HG03442 (cell line): Measurements from ENCODE around the gene SULT1A2.
"Not testable (repeated sequence)": the region's sequence is repeated elsewhere in the genome, so short reads cannot be mapped to it uniquely, and the experiment has no call there.

Source experiments
- ATAC-seq: cut with Tn5 transposase; IDR thresholded peaks from one replicate; pipeline ENCODE4 v1.9.1; 2021; ENCODE audit warnings: mild to moderate bottlenecking, moderate library complexity; ENCODE audit not compliant: unreplicated experiment

Gene SULT1A2

GRCh38 chr16:28609631-28610594 lies 13.1 kb upstream of the SULT1A2 start, which contains the start of gene SULT1A1:
SULT1A1 (minus strand) TSS chr16:28610044; CDS start chr16:28608855, 1,189 bp downstream.
- ATAC-seq = no peak

DNA sequence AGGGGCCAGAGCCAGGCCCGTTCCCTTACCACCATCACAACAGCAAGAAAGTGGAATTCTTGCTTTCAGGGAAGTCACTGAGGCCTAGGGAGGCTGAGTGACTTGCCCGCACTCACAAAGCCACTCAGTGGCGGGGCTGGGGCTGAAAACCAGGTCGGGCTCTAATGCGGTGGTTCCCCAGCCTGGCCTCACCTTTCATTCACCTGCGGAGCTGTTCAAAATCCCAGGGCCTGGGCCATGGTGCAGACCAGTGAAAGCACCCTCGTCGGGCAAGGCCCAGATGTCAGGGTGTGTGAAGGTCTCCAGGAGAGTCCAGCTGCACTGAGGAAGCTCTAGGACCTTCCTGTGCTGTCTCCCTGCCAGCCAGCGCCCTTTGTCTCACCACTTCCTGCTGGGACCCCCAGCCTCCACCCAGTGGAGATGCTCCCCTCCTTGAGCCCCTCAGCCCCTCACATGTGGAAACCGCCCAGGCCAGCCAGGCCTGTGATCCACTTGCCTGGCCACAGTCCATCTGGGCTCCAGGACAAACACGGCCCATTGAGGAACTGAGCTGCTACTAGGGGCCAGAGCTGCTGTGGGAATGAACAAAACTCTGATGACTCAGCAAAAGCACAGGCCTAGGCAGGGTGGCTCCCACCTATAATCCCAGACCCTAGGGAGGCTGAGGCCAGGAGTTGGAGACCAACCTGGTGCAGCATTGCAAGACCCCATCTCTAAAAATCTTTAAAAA lies 12.2 kb upstream of the SULT1A2 start:
- ATAC-seq = not testable (repeated sequence)

DNA sequence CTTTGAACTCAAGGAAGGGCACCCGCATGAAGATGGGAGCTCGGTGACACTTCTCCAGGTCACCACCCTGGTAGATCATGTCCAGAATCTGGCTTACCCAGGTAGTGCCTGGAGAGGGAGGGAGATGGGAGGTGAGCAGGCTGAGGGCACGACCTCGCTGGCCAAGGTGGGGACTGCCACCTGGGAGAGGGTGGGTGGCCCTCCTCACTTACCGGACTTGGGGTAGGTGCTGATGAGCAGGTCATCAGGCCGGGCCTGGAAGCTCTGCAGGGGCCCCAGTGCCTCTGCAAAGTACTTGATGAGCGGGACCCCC lies 11.6 kb upstream of the SULT1A2 start:
- not testable (repeated sequence) for ATAC-seq

- not testable (repeated sequence) for ATAC-seq
Observed at GRCh38 chr16:28607681-28608495, 11.0 kb upstream of the SULT1A2 start.

DNA sequence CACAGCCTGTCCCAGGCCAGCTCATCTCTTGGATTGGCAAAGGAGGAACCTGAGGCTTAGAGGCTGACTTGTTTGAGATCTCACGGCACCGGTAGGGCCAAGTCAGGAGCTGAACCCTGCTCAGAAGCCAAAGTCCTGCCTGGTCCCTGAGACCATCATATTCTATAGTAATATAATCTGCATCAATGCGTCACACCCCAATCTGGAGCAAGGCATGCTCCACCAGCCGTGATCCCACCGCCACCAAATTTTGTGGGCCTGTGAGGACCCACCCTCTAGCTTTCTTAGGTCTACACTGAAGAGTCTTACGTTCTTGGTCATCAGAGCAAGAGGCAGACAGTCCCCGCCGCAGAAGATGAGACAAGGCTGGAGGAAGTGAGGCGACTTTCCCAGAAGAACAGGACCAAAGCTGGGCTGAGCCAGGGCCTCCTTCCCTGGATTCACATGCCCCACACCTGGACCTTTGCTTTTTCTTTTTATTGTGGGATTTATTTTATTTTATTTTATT lies 10.3 kb upstream of the SULT1A2 start:
- ATAC-seq = no peak

DNA sequence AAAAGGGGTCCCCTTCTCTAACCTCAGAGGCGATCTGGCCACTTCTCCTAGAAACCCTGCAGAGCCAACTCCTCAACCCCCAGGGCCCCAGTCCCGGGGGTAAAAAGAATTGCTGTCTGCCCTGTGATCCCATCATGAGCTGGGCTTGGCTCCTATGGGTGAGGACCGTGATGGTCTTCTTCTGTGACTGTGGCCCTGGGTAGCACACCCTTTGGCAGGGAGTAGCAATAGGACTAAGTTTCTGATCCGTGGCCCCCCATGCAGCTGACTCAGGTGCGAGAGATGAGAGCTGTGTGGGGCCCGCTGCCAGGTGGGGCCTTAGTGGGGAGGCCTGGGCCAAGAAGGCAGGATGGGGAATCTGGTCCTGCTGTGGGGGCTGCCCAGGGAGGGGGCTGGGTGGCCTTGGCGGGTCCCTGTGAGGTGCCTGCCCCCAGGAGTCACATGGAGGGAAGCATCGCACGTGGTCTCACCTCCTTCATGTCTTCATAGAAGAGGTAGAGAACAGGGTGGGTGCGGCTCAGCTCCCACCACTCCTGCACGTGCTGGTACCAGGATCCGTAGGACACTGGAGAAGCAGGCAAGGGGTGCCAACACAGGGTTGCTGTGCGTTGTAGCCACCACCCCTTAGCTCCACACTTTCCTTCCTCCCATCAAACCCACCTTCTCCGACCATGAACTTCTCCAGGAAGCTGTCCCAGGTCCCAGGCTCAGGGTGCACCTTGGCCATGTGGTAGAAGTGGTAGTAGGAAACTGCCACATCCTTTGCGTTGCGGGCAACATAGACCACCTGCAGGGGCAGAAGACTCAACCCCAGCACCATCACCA lies 9.7 kb upstream of the SULT1A2 start:
- ATAC-seq = no peak

DNA sequence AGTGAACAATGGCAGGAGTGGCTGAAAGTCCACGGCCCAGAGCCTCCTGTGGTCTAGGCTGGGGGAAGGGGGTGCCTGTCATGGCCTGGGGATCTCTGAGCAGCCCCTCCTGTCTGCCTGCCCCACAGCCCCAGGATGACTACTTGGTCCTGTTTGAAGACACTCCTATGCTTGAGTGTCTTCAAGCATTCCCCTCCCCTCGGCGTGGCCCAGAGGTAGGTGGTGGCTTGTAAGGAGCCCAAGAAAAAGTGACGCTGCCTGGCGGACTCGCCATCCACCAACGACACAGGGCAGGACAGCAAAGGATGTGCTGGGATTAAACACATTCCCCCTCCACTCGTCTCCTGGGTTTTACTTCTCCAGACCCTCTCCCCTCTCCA lies 7.3 kb upstream of the SULT1A2 start:
- ATAC-seq = no peak

DNA sequence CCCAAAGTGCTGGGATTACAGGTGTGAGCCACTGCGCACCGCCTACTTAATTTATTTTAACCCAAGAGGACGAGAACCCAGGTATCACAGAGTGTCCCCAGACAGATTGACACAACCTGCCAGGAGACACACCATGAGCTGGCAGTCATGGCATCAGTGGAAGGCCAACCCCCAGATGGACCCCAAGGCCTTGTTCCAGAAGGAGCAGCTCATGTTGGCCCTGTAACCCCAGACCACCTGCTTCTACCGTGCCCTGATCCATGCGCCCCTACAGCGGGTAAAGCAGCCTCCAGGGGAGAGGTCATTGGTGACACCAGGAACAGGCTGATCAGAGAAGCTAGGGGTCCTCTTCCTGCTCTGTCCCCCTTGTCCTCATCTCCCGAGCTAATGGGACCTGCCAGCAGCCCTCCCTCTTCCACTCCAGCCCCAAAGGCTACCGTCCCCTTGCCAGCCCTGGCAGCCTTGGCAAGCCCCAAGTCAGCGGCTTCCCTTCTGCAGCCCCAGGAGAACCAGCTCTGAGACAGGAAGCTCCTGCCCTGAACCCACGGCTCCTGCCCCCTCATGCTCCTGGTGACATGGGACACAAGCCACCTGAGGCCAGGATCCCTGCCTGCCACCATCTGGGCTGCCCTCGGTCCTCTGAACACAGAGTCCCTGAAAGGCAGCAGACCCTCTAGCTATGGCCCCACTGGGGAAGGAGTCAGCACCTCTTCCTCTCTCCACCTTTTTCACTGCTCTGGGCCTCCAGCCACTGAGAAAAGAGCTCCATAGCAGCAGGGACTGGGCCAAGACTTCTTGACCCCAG lies 6.7 kb upstream of the SULT1A2 start:
- no peak for ATAC-seq

GRCh38 chr16:28602529-28602928 lies 5.7 kb upstream of the SULT1A2 start:
- ATAC-seq = no peak

DNA sequence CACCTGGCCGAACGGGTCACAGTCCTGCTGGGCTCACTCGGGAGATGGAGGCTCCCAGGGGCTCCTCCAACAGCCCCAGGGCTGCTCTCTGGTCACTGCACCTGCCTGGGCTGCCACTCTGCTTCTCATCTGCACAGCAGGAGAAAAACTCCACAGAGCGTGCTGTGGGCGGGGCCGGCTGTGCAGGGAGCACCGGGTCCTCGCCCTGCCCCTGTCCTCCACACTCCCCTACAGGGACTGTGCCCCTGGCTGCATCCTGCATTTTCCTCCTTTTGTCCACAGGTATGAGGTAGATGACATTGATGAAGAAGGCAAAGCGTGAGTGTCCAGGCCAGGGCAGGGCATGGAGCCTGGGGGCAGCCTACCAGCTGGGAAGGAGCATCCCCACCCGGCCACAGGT lies 5.2 kb upstream of the SULT1A2 start:
- ATAC-seq = not testable (repeated sequence)

- not testable (repeated sequence) for ATAC-seq
Observed at GRCh38 chr16:28601589-28601988, 4.7 kb upstream of the SULT1A2 start.

- ATAC-seq = not testable (repeated sequence)
Observed at GRCh38 chr16:28600965-28601364, 4.1 kb upstream of the SULT1A2 start.

- ATAC-seq = not testable (repeated sequence)
Observed at GRCh38 chr16:28599377-28600285, 2.8 kb upstream of the SULT1A2 start.

DNA sequence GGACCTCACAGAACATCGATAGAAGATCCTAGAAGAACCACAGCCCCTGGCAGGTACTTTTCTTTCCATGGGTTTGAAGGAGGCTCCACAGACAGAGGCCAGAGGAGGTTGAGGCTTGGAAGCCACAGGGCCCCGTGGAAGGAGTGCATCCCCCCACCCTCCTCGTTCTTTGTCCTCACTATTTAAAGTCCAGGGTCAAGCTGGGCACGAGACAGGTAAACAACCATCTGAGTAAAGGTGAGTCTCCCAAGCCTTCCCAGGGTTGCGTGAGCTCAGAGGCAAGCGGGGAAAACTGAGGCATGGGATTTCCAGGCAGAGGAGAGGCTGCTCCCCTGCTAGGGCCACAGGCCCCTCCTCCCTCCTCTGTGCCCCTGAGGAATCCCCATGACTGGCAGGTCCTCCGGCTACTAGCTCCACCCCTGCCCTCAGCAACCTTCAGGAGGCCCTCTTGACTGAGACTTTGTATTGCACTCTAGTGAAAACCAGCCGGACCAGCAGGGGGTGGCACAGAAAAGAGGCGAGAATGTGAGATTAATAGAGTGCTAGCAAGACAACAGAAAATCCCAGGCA lies 927 bp upstream of the SULT1A2 start:
- ATAC-seq = no peak

DNA sequence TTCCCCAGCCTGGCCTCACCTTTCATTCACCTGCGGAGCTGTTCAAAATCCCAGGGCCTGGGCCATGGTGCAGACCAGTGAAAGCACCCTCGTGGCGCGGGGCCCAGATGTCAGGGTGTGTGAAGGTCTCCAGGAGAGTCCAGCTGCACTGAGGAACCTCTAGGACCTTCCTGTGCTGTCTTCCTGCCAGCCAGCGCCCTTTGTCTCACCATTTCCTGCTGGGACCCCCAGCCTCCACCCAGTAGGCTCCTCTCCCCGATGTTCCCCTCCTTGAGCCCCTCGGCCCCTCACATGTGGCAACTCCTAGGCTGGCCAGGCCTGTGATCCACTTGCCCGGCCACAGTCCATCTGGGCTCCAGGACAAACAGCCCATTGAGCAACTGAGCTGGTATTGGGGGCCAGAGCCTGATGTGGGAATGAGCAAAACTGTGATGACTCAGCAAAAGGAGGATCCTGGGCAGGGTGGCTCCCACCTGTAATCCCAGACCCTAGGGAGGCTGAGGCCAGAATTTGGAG lies 677 bp downstream of the SULT1A2 start:
- ATAC-seq = no peak

GRCh38 chr16:28595451-28595850 lies 1.4 kb downstream of the SULT1A2 start:
- not testable (repeated sequence) for ATAC-seq

DNA sequence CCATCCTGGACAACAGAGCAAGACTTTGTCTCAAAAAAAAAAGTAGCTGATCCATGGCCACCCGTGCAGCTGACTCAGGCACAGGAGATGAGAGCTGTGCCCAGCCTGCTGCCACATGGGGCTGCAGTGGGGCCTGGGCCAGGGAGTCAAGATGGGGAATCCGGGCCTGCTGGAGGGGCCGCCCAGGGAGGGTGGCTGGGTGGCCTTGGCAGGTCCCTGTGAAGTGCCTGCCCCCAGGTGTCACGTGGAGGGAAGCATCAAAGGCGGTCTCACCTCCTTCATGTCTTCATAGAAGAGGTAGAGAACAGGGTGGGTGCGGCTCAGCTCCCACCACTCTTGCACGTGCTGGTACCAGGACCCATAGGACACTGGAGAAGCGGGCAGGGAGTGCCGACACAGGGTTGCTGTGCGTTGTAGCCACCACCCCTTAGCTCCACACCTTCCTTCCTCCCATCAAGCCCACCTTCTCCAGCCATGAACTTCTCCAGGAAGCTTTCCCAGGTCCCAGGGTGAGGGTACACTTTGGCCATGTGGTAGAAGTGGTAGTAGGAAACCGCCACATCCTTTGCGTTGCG lies 3.8 kb downstream of the SULT1A2 start:
- no peak for ATAC-seq
